Gastroesophageal sphincter (tissue), 3 donors: Measurements from ENCODE around the gene IL10RA.
A peak's percentile ranks its signal among the peaks of the same experiment; 100 is the strongest.

Source experiments
- CTCF ChIP-seq, 4 experiments: fragments of 200-600 bp in 2 of 4; fragments of 450-650 bp in 2 of 4; sonication (generic) in 1 of 4; IDR thresholded peaks; one replicate each; pipeline ENCODE4 v1.5.1; 2017 to 2019; ENCODE audit warnings: antibody characterized with exemption in 4 of 4, mild to moderate bottlenecking in 2 of 4, moderate library complexity in 2 of 4
- POLR2A ChIP-seq, 2 donors: fragments of 450-650 bp; IDR thresholded peaks; one replicate each; pipeline ENCODE4 v1.6.1; 2017; ENCODE audit warnings: antibody characterized with exemption in 2 of 2, mild to moderate bottlenecking in 2 of 2, moderate library complexity in 1 of 2

- TF ChIP-seq CTCF (IDR thresholded peaks at IDR 0.05) (peak; percentile 94 to 98 (median 97)), POLR2A (IDR thresholded peaks at IDR 0.05) (no peak)
These were observed 39.2 kb upstream of the IL10RA start for GRCh38 chr11:117946842-117947526.
